HuH-7.5 (cell line): ENCODE results near the gene LTB4R2.
"Not testable (repeated sequence)": the region's sequence is repeated elsewhere in the genome, so short reads cannot be mapped to it uniquely, and the experiment has no call there.

Source experiments
- DNase-seq: peaks from one replicate; pipeline ENCODE4 v3.0.0; 2011; ENCODE audit warnings: low spot score

The LTB4R2 gene

DNA sequence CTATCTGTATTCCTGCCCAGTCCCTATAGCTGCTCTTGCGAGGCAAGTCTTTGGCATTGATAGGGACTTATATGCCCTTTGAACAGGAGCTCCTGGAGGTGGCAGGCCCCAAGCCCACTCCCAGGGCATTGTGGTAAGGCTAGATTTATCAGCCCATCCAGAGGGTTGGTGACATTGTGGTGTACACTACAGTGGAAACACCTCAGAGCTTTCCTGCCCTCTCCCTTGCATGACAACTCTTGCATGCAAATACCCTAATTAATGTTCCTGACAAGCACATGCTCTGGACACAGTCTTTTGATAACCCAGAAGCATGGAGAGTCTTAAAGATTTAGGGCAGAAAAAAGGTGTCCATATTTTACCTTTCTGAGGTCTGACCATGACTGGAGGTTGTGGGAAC, 30.7 kb downstream of the LTB4R2 start:
- no peak for DNase-seq

DNA sequence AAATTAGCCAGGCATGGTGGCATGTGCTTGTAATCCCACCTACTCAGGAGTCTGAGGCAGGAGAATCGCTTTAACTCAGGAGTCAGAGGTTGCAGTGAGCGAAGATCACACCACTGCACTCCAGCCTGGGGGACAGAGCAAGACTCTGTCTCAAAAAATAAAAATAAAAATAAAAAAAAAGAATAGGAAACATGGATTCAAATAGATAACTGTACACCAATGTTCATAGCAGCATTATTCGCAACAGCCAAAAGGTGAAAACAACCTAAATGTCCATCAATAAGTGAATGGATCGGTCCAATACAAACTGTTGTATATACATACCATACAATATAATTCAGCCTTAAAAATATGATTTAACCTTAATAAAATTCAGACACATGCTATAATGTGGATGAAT, 32.9 kb downstream of the LTB4R2 start:
- no peak for DNase-seq

DNA sequence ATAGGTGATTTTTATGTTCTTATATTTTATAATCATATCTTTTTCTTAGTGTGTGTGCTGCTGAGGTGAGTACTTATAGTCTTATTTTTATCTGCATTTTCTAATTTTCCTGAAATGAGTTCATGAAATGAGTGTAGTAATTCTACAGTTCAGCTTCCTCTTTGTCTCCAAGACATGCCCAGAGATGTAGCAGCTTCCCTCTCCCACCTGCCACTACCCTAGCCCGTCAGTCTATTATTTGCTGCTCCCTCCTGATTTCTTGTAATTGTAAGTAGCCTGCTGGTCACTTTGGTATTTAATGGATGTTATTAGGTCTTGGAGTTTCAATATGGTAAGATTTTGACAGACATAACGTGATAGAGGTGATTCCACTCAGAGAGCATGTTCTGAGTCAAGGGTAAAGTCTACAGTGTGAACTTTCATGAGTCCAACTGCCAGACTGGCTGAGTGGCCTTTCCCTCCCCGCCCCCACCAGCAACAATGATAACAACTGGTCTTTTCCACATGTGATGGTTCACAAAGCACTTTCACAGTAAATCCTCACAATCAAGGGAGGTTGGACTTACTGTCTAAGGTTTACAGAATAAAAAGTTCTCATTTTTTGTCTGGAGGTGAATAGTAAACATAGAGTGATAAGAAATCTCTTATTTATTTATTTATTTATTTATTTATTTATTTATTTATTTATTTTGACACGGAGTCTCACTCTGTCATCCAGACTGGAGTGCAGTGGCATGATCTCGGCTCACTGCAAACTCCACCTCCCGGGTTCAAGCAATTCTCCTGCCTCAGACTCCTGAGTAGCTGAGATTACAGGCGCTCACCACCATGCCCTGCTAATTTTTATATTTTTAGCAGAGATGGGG, 34.1 kb downstream of the LTB4R2 start:
- no peak for DNase-seq

DNA sequence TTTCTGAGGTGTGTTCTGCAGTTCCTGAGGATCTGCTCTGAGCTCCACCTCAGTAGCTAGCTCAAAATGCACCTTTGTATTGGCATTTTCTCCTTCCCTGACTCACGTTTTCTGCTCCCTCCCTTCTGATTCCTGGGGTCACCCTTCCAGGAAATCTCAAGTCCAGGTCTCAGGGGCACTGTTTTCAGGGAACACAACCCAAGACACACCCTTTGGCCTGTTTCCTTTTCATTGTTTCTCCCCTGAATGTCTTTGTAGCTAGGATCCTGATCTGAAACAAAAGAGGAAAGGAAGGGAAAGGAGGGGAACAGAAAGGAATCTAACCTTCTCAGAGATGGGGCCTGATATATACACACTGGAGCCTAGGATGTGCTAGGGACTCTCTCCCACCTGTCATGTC, 37.2 kb downstream of the LTB4R2 start:
- no peak for DNase-seq

DNA sequence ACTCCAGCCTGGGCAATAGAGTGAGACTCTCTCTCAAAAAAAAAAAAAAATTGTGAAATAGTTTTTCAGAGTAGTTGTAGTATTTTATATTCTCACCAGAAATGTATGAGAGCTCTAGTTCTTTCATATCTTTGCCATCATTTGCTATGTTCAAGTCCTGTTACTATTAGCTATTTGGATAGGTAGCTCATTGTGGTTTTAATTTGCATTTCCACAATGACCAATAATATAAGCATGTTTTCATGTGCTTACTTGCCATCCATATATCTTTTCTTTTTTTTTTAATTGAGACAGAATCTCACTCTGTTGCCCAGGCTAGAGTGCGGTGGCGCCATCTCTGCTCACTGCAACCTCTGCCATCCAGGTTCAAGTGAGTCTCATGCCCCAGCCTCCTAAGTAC, 38.2 kb downstream of the LTB4R2 start:
- DNase-seq: no peak

DNA sequence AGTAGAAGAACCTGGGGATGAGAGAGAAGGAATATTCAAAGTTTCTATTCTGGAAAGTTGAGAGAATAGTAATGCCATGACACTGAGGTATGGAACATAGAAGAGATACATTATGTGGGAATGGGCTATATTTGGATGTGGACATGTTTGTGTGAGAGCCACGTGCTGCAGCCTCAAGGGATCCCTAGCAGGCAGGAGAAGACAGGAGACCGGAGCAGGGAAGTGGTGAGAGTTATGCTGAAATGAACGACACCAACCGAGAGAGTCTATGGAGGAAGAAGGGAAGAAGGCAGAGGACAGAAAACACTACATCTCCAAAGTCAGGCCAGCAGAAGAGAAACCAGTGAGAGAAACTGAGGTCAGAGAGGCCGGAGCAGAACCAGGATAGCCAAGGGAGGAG, 39.8 kb downstream of the LTB4R2 start:
- no peak for DNase-seq

DNA sequence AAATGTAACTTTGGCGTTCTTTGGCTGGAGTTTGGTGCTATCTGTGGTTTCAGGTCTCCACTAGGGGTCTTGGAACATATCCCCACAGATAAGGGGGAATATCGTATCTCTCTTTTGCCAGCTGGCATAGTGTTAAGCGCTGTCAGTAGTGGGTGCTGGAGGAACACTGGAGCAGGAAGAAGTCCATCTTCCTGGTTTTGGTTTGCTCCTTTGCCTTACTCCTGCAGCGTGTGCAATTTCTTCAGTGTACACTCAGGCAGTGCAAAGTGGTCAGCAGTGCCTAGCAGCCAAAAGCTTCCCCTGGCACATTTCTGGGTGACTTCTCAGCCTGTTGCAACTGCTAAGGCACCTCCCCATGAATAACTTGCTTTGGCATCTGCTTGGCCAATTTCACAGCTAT, 41.6 kb downstream of the LTB4R2 start:
- no peak for DNase-seq

DNA sequence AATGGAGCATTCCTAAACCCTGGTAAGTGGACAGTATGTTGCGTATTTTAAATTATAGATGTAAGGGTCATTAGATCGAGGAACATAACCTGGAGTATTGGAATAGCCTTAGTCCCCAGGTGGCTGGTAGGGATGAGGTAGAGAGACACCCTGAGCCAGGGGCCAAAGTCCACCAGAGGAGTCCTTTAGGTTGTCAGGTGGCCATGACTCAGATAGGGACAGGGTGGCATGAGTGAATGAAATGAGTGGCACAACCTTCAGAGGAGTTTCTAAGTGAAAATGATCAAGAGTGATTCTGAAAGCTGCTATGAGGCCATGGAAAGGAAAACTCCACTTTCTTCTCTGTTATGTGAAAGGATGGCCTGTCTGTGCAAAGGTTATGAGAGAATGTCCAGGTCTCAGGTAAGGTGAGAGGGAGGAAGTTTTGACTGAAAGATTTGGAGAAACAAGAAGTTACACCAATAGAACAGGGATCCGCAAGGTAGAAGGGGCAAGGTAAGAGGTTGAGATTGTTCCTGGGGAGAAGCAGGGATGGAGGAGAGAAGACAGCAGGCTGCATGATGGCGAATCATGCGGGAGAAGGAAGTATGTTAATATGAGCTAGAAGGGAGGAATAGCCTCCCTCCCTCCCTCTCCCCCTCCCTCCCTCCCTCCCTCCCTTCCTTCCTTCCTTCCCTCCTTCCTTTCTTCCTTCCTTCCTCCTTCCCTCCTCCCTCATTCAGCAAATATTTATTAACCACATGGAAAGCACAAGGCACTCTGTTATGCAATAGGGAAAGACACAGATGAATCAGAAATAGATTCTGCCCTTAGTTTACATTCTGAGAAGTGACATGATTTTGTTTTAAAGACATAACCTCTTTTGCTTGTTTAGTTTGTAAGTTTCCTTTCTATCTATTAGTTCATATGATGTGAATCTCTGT, 43.9 kb downstream of the LTB4R2 start:
- DNase-seq: no peak

DNA sequence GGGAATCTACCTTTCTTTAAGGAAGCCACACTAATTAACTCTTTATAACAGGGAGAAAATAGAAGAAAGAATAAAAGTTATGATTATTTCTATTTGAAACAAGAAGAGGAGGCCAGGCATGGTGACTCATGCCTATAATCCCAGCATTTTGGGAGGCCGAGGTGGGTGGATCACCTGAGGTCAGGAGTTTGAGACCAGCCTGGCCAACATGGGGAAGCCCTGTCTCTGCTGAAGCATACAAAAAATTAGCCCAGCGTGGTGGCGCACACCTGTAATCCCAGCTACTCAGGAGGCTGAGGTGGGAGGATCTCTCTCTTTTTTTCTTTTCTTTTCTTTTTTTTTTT, 44.5 kb downstream of the LTB4R2 start:
- DNase-seq: not testable (repeated sequence)

DNA sequence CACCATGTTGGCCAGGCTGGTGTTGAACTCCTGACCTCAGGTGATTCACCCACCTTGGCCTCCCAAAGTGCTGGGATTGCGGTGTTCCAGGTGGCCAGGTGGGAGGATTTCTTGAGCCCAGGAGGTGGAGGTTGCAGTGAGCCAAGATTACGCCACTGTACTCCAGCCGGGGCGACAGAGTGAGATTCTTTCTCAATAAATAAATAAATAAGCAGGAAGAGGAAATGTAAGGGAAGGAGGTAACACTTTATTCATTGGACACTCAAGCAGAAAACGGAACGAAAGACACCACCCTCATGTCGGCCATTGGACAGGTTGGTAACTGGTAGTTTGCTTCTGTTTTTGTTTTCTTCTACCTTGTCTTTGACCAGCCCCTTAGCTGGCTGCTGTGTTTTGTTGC, 45.1 kb downstream of the LTB4R2 start:
- DNase-seq: no peak

DNA sequence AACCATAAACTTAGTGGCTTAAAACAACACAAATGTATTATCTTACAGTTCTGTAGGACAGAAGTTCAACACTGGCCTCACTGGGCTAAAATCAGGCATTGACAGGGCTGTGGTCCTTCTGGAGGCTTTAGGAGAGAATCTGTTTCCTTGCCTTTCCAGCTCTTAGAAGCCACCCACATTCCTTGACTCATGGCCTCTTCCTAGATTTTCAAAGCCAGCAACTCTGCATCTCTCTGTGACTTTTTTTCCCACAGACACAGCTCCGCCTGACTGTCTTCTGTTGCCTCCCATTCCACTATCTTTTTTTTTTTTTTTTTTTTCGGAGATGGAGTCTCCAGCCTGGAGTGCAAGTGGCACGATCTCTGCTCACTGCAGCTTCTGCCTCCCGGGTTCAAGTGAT, 46.3 kb downstream of the LTB4R2 start:
- no peak for DNase-seq

DNA sequence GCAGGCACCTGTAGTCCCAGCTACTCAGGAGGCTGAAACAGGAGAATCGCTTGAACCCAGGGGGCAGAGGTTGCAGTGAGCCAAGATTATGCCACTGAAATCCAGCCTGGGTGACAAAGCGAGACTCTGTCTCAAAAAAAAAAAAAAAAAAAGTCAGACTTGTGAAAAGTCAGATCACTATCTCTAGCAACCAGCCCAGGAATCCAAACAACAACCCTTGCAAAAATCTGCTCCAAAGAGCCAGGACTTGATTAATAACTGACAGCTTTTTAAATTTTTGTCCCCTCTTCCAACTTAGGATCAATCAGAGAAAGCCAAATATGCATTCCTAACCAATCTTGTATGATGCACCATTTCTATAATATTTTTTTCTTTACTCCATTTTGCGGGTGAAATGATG, 50.3 kb downstream of the LTB4R2 start:
- no peak for DNase-seq

DNA sequence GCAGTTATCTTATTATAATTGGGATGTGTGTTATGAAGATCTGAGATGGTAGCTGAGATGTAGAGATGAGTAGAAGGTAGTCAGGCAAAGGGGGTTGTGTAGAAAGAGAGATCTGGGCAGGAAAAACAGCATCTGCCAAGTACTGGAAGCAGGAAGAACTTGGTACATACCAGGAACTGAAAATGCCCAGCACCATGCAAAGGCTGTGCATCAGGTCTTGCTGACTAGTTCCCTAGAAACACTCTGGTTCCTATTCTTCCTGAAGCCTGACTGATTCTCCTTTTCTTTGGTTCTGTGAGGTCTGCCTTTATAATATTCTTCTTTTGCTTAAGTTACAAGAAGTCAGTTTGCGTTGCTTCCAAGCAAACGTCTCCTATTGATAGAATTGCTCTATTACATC, 51.4 kb downstream of the LTB4R2 start:
- DNase-seq: no peak
